Lung (tissue), 12 donors: ENCODE data around the gene CBFB. TPM values are rescaled to one million over a fixed set of nuclear protein-coding genes. Genes with fewer than 3 reads are reported as not detected.

Source experiments
- ATAC-seq: fragments of 200-7000 bp; cut with Tn5 transposase; one replicate; pipeline ENCODE4 v1.9.1; 2020; ENCODE audit warnings: moderate number of reproducible peaks; ENCODE audit not compliant: insufficient read depth, low FRiP score
- DNase-seq, 3 donors: peaks; one replicate each; pipeline ENCODE4 v3.0.0-alpha.2; 2013 to 2017
- H3K27ac ChIP-seq, 2 donors: one replicate each; pipeline ENCODE4 v1.5.1; 2013; ENCODE audit warnings: mild to moderate bottlenecking in 2 of 2, moderate library complexity in 2 of 2, control low read depth in 1 of 2, inconsistent platforms in 1 of 2, low read depth in 1 of 2, low read length in 1 of 2
- H3K27me3 ChIP-seq, 3 donors: one replicate each; pipeline ENCODE4 v1.5.1; 2013; ENCODE audit warnings: low read length in 2 of 3; ENCODE audit not compliant: control insufficient read depth in 3 of 3, insufficient read depth in 3 of 3
- H3K36me3 ChIP-seq, 4 donors: one replicate each; pipeline ENCODE4 v1.5.1; 2013; ENCODE audit warnings: low read length in 4 of 4, mild to moderate bottlenecking in 1 of 4, moderate library complexity in 1 of 4; ENCODE audit not compliant: control insufficient read depth in 4 of 4, insufficient read depth in 4 of 4
- H3K4me1 ChIP-seq, 5 donors: one replicate each; pipeline ENCODE4 v1.5.1; 2013; ENCODE audit warnings: low read length in 5 of 5, mild to moderate bottlenecking in 2 of 5, moderate library complexity in 1 of 5; ENCODE audit not compliant: control insufficient read depth in 5 of 5, insufficient read depth in 5 of 5
- H3K4me3 ChIP-seq: one replicate; pipeline ENCODE4 v1.5.1; 2013; ENCODE audit warnings: mild to moderate bottlenecking, control low read depth, moderate library complexity
- H3K9ac ChIP-seq, 2 donors: one replicate each; pipeline ENCODE4 v1.5.1; 2013; ENCODE audit warnings: low read length in 2 of 2, control low read depth in 1 of 2; ENCODE audit not compliant: insufficient read depth in 1 of 2
- H3K9me3 ChIP-seq, 4 donors: one replicate each; pipeline ENCODE4 v1.5.1; 2013; ENCODE audit warnings: low read length in 3 of 4, mild to moderate bottlenecking in 1 of 4, moderate library complexity in 1 of 4; ENCODE audit not compliant: control insufficient read depth in 4 of 4, insufficient read depth in 3 of 4
- CTCF ChIP-seq: IDR thresholded peaks from 2 replicates; pipeline ENCODE4 v1.5.1; 2012; ENCODE audit warnings: mild to moderate bottlenecking; ENCODE audit errors: control extremely low read depth, extremely low read depth
- WGBS, 2 donors: extraction: QIAGEN DNeasy Blood & Tissue Kit; methylation state at CpG; one replicate each; pipeline ENCODE4 v1.1.7; 2013; 5-methylcytosine and 5-hydroxymethylcytosine counted together
- polyA plus RNA-seq, 2 donors: library from polyadenylated mRNA; stranded (reverse); fragments of 200-250 nt; gene quantifications; one replicate each; pipeline ENCODE4 v1.2.1, GENCODE V29; 2013
- total RNA-seq, 2 donors: library from RNA; depleted of rRNA in 1 of 2; stranded (reverse); fragments of >200 nt in 1 of 2; gene quantifications; one replicate each; pipeline ENCODE4 v1.2.1, GENCODE V29; 2014 to 2021
- donor health status: control.
- donor health status: control.
- donor health status: Bipolar disorder and iron deficiency.
- donor health status: healthy.
- donor health status: DM: yes; HTN: yes; CAD: no.

CBFB gene
- total and polyA plus RNA-seq, 4 donors = 23.3 to 59.4 (median 38.6) TPM

- H3K27me3 ChIP-seq = no peaks in the 10 kb centered on the region
- peaks cover 0 to 9% (median 2%) of the 10 kb centered on the region in 4 donors for H3K36me3 ChIP-seq
- 70 to 77% methylated on average over 5 of the region's 5 CpGs for WGBS, 2 donors
- TF ChIP-seq CTCF = no peak
- no peak for ATAC-seq
- H3K4me3 ChIP-seq = no peak overlapping the region
- H3K27ac ChIP-seq = no peak overlapping the region
- no peak for DNase-seq
- H3K9ac ChIP-seq = no peak overlapping the region
- no peaks in the 10 kb centered on the region for H3K9me3 ChIP-seq
- peaks cover 0 to 22% (median 2%) of the 10 kb centered on the region in 5 donors for H3K4me1 ChIP-seq
These were observed 7.4 kb downstream of the CBFB start for GRCh38 chr16:67036323-67036741.

- DNase-seq (no peak), ATAC-seq (no peak)
- no peak overlapping the region for H3K4me3 ChIP-seq
- no peaks in the 10 kb centered on the region for H3K27me3 ChIP-seq
- no peak overlapping the region for H3K27ac ChIP-seq
- H3K9ac ChIP-seq = no peak overlapping the region
- peaks cover 0 to 7% (median 1%) of the 10 kb centered on the region in 4 donors for H3K36me3 ChIP-seq
- H3K4me1 ChIP-seq = peaks cover 0 to 22% (median 0%) of the 10 kb centered on the region in 5 donors
- no peaks in the 10 kb centered on the region for H3K9me3 ChIP-seq
- TF ChIP-seq CTCF = no peak
- 91 to 95% methylated on average over 2 of the region's 2 CpGs for WGBS, 2 donors
These were observed 10.5 kb downstream of the CBFB start for GRCh38 chr16:67039260-67040020.

- ATAC-seq = no peak
- 36 to 80% methylated on average over 2 of the region's 2 CpGs for WGBS, 2 donors
These were observed 11.2 kb downstream of the CBFB start for GRCh38 chr16:67040166-67040565.

More at GRCh38 chr16:67040166-67040565, 11.2 kb downstream of the CBFB start:
- Histone ChIP-seq H3K9ac (no peak overlapping the region), H3K36me3 (peaks cover 0 to 7% (median 1%) of the 10 kb centered on the region in 4 donors), H3K4me1 (peaks cover 0 to 20% (median 0%) of the 10 kb centered on the region in 5 donors), H3K4me3 (no peak overlapping the region), H3K9me3 (no peaks in the 10 kb centered on the region), H3K27ac (no peak overlapping the region), H3K27me3 (no peaks in the 10 kb centered on the region)
- DNase-seq = no peak
- TF ChIP-seq CTCF = no peak
